IPS-15b (cell line): ENCODE measurements around the gene SRRD.

Experiments used
- H3K27me3 ChIP-seq: one replicate; pipeline ENCODE4 v1.6.1; 2013; ENCODE audit warnings: low read length; ENCODE audit not compliant: control insufficient read depth, insufficient read depth
- H3K36me3 ChIP-seq: one replicate; pipeline ENCODE4 v1.6.1; 2013; ENCODE audit warnings: low read length; ENCODE audit not compliant: control insufficient read depth, insufficient read depth
- H3K4me1 ChIP-seq: one replicate; pipeline ENCODE4 v1.6.1; 2013; ENCODE audit warnings: mild to moderate bottlenecking, low read length; ENCODE audit not compliant: control insufficient read depth, insufficient read depth
- H3K4me3 ChIP-seq: one replicate; pipeline ENCODE4 v1.5.1; 2013; ENCODE audit warnings: low read depth, low read length
- H3K9ac ChIP-seq: one replicate; pipeline ENCODE4 v1.6.1; 2013; ENCODE audit warnings: low read depth, mild to moderate bottlenecking, low read length
- H3K9me3 ChIP-seq: one replicate; pipeline ENCODE4 v1.6.1; 2013; ENCODE audit warnings: mild to moderate bottlenecking, low read length; ENCODE audit not compliant: control insufficient read depth, insufficient read depth

The SRRD gene

GRCh38 chr22:26513838-26514237 lies 30.2 kb downstream of the SRRD start:
- peaks cover 13% of the 10 kb centered on the region for H3K36me3 ChIP-seq
- no peak overlapping the region for H3K9ac ChIP-seq
- H3K4me3 ChIP-seq, result no peak overlapping the region
- H3K9me3 ChIP-seq, result no peaks in the 10 kb centered on the region
- H3K27me3 ChIP-seq, result no peaks in the 10 kb centered on the region
- peaks cover 7% of the 10 kb centered on the region for H3K4me1 ChIP-seq

- Histone ChIP-seq H3K36me3 (peaks cover 8% of the 10 kb centered on the region), H3K4me1 (peaks cover 7% of the 10 kb centered on the region), H3K27me3 (no peaks in the 10 kb centered on the region), H3K9me3 (no peaks in the 10 kb centered on the region), H3K4me3 (no peak overlapping the region), H3K9ac (no peak overlapping the region)
Measured at GRCh38 chr22:26514419-26515161, 30.9 kb downstream of the SRRD start.

- H3K9ac ChIP-seq, result no peak overlapping the region
- no peak overlapping the region for H3K4me3 ChIP-seq
- no peaks in the 10 kb centered on the region for H3K27me3 ChIP-seq
- H3K4me1 ChIP-seq, result peaks cover 7% of the 10 kb centered on the region
- no peaks in the 10 kb centered on the region for H3K9me3 ChIP-seq
- H3K36me3 ChIP-seq, result no peaks in the 10 kb centered on the region
Measured at GRCh38 chr22:26515931-26516330, 32.3 kb downstream of the SRRD start.

GRCh38 chr22:26516503-26516902 lies 32.8 kb downstream of the SRRD start:
- no peak overlapping the region for H3K4me3 ChIP-seq
- H3K9me3 ChIP-seq, result no peaks in the 10 kb centered on the region
- no peak overlapping the region for H3K9ac ChIP-seq
- H3K4me1 ChIP-seq, result peaks cover 3% of the 10 kb centered on the region
- no peaks in the 10 kb centered on the region for H3K27me3 ChIP-seq
- H3K36me3 ChIP-seq, result no peaks in the 10 kb centered on the region

- H3K4me3 ChIP-seq, result no peak overlapping the region
- no peaks in the 10 kb centered on the region for H3K36me3 ChIP-seq
- no peaks in the 10 kb centered on the region for H3K9me3 ChIP-seq
- H3K27me3 ChIP-seq, result no peaks in the 10 kb centered on the region
- no peak overlapping the region for H3K9ac ChIP-seq
- peaks cover 3% of the 10 kb centered on the region for H3K4me1 ChIP-seq
Measured at GRCh38 chr22:26517429-26517828, 33.8 kb downstream of the SRRD start.

GRCh38 chr22:26522012-26522411 lies 38.3 kb downstream of the SRRD start:
- no peaks in the 10 kb centered on the region for H3K9me3 ChIP-seq
- no peak overlapping the region for H3K4me3 ChIP-seq
- H3K9ac ChIP-seq, result no peak overlapping the region
- H3K4me1 ChIP-seq, result no peaks in the 10 kb centered on the region
- H3K27me3 ChIP-seq, result no peaks in the 10 kb centered on the region
- H3K36me3 ChIP-seq, result peaks cover 15% of the 10 kb centered on the region

- no peak overlapping the region for H3K4me3 ChIP-seq
- H3K36me3 ChIP-seq, result peaks cover 20% of the 10 kb centered on the region
- no peaks in the 10 kb centered on the region for H3K27me3 ChIP-seq
- no peaks in the 10 kb centered on the region for H3K9me3 ChIP-seq
- H3K9ac ChIP-seq, result no peak overlapping the region
- H3K4me1 ChIP-seq, result no peaks in the 10 kb centered on the region
Measured at GRCh38 chr22:26522592-26522991, 38.9 kb downstream of the SRRD start.

GRCh38 chr22:26524870-26525269 lies 41.2 kb downstream of the SRRD start:
- Histone ChIP-seq H3K36me3 (peaks cover 36% of the 10 kb centered on the region), H3K27me3 (no peaks in the 10 kb centered on the region), H3K4me1 (no peaks in the 10 kb centered on the region), H3K9me3 (no peaks in the 10 kb centered on the region), H3K4me3 (no peak overlapping the region), H3K9ac (no peak overlapping the region)

GRCh38 chr22:26525946-26526564 lies 42.4 kb downstream of the SRRD start:
- no peak overlapping the region for H3K4me3 ChIP-seq
- no peaks in the 10 kb centered on the region for H3K9me3 ChIP-seq
- H3K36me3 ChIP-seq, result peaks cover 39% of the 10 kb centered on the region
- H3K9ac ChIP-seq, result no peak overlapping the region
- no peaks in the 10 kb centered on the region for H3K27me3 ChIP-seq
- no peaks in the 10 kb centered on the region for H3K4me1 ChIP-seq

- Histone ChIP-seq H3K4me1 (no peaks in the 10 kb centered on the region), H3K9ac (no peak overlapping the region), H3K9me3 (no peaks in the 10 kb centered on the region), H3K36me3 (peaks cover 50% of the 10 kb centered on the region), H3K4me3 (no peak overlapping the region), H3K27me3 (no peaks in the 10 kb centered on the region)
Measured at GRCh38 chr22:26527167-26527566, 43.5 kb downstream of the SRRD start.

- no peaks in the 10 kb centered on the region for H3K9me3 ChIP-seq
- no peaks in the 10 kb centered on the region for H3K4me1 ChIP-seq
- H3K4me3 ChIP-seq, result no peak overlapping the region
- no peaks in the 10 kb centered on the region for H3K27me3 ChIP-seq
- no peak overlapping the region for H3K9ac ChIP-seq
- peaks cover 53% of the 10 kb centered on the region for H3K36me3 ChIP-seq
Measured at GRCh38 chr22:26527574-26528465, 44.1 kb downstream of the SRRD start.
